Suprapubic skin (tissue), 3 donors: ENCODE measurements around the gene EIF2AK2.

Experiments used
- EP300 ChIP-seq: sonication (generic); formaldehyde crosslinking; IDR thresholded peaks from one replicate; pipeline ENCODE4 v1.6.1; 2017; ENCODE audit warnings: antibody characterized with exemption
- POLR2A ChIP-seq, 2 donors: fragments of 450-650 bp; IDR thresholded peaks; one replicate each; pipeline ENCODE4 v1.6.1; 2017; ENCODE audit warnings: antibody characterized with exemption in 2 of 2, mild to moderate bottlenecking in 2 of 2, moderate library complexity in 2 of 2
- TF ChIP-seq, protein P1 (sequence below), 2 donors: fragments of 200-600 bp in 1 of 2; fragments of 450-650 bp in 1 of 2; sonication (generic) in 1 of 2; IDR thresholded peaks; one replicate each; pipeline ENCODE4 v1.5.1; 2016 to 2019; ENCODE audit warnings: antibody characterized with exemption in 2 of 2, mild to moderate bottlenecking in 1 of 2, moderate library complexity in 1 of 2

DNA sequence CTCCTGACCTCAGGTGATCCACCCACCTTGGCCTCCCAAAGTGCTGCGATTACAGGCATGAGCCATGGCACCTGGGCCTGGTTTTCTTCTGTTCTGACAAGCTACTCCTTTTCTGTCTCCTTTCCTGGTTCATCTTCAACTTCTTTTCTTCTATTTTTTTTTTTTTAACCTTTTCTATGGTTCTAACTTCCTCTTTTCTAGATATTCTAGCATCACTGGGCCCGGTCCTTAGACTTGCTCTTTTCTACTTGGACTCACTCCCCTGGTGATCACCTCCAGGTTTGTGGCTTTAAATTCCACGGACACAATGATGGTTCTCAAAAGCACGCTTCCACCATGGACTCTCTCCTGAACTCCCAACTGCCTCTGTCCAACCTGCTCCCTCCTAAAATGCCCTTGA lies 2.0 kb downstream of the EIF2AK2 start:
- TF ChIP-seq, protein P1, sequence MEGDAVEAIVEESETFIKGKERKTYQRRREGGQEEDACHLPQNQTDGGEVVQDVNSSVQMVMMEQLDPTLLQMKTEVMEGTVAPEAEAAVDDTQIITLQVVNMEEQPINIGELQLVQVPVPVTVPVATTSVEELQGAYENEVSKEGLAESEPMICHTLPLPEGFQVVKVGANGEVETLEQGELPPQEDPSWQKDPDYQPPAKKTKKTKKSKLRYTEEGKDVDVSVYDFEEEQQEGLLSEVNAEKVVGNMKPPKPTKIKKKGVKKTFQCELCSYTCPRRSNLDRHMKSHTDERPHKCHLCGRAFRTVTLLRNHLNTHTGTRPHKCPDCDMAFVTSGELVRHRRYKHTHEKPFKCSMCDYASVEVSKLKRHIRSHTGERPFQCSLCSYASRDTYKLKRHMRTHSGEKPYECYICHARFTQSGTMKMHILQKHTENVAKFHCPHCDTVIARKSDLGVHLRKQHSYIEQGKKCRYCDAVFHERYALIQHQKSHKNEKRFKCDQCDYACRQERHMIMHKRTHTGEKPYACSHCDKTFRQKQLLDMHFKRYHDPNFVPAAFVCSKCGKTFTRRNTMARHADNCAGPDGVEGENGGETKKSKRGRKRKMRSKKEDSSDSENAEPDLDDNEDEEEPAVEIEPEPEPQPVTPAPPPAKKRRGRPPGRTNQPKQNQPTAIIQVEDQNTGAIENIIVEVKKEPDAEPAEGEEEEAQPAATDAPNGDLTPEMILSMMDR (IDR thresholded peaks at IDR 0.05): no peak
- TF ChIP-seq EP300 (no peak), POLR2A (IDR thresholded peaks at IDR 0.05) (no peak)
